ENCODE data around the gene NOSTRIN. TPM values are rescaled to one million over a fixed set of nuclear protein-coding genes. Genes with fewer than 3 reads are reported as not detected.
"Not testable (repeated sequence)": the region's sequence is repeated elsewhere in the genome, so short reads cannot be mapped to it uniquely, and the experiment has no call there.

The NOSTRIN gene
- total RNA-seq, 2 experiments from 2014 or later, result not detected

GRCh38 chr2:168775837-168776236 is 26.6 kb upstream of the NOSTRIN start:
- H3K27ac Mint-ChIP-seq, result no peak overlapping the region
- no peaks in the 10 kb centered on the region for H3K4me1 Mint-ChIP-seq
- POLR2A ChIA-PET, result no interaction called here
- no peak for DNase-seq
- ATAC-seq (ENCODE audit: low read depth), result no peak
- H3K36me3 Mint-ChIP-seq, result peaks cover 8% of the 10 kb centered on the region
- peaks cover 2% of the 10 kb centered on the region for H3K27me3 Mint-ChIP-seq
- H3K9me3 Mint-ChIP-seq, result no peaks in the 10 kb centered on the region
- H3K4me3 Mint-ChIP-seq, result no peak overlapping the region

- peaks cover 4% of the 10 kb centered on the region for H3K27me3 Mint-ChIP-seq
- peaks cover 7% of the 10 kb centered on the region for H3K36me3 Mint-ChIP-seq
- no peak for ATAC-seq (ENCODE audit: low read depth)
- H3K9me3 Mint-ChIP-seq, result no peaks in the 10 kb centered on the region
- DNase-seq, result no peak
- no peak overlapping the region for H3K27ac Mint-ChIP-seq
- POLR2A ChIA-PET, result no interaction called here
- H3K4me3 Mint-ChIP-seq, result no peak overlapping the region
- H3K4me1 Mint-ChIP-seq, result no peaks in the 10 kb centered on the region
These were observed 21.8 kb upstream of the NOSTRIN start for GRCh38 chr2:168780669-168781071.

GRCh38 chr2:168781191-168781817 is 21.1 kb upstream of the NOSTRIN start:
- no peak overlapping the region for H3K4me3 Mint-ChIP-seq
- no peak for ATAC-seq (ENCODE audit: low read depth)
- no peaks in the 10 kb centered on the region for H3K9me3 Mint-ChIP-seq
- no peak overlapping the region for H3K27ac Mint-ChIP-seq
- DNase-seq, result no peak
- no peaks in the 10 kb centered on the region for H3K4me1 Mint-ChIP-seq
- peaks cover 5% of the 10 kb centered on the region for H3K36me3 Mint-ChIP-seq
- H3K27me3 Mint-ChIP-seq, result peaks cover 4% of the 10 kb centered on the region
- POLR2A ChIA-PET, result no interaction called here

- Mint-ChIP-seq H3K9me3 (no peaks in the 10 kb centered on the region), H3K4me1 (no peaks in the 10 kb centered on the region), H3K36me3 (peaks cover 5% of the 10 kb centered on the region), H3K4me3 (no peak overlapping the region), H3K27ac (no peak overlapping the region), H3K27me3 (peaks cover 4% of the 10 kb centered on the region)
- DNase-seq (no peak), ATAC-seq (ENCODE audit: low read depth) (no peak)
- POLR2A ChIA-PET, result no interaction called here
These were observed 20.2 kb upstream of the NOSTRIN start for GRCh38 chr2:168782271-168782670.

- Mint-ChIP-seq H3K4me3 (no peak overlapping the region), H3K4me1 (no peaks in the 10 kb centered on the region), H3K36me3 (peaks cover 2% of the 10 kb centered on the region), H3K27me3 (peaks cover 2% of the 10 kb centered on the region), H3K27ac (no peak overlapping the region), H3K9me3 (no peaks in the 10 kb centered on the region)
- POLR2A ChIA-PET, result no interaction called here
- ATAC-seq (ENCODE audit: low read depth) (no peak), DNase-seq (no peak)
These were observed 17.4 kb upstream of the NOSTRIN start for GRCh38 chr2:168784993-168785392.

GRCh38 chr2:168787098-168787781 is 15.2 kb upstream of the NOSTRIN start:
- peaks cover 2% of the 10 kb centered on the region for H3K27me3 Mint-ChIP-seq
- H3K4me1 Mint-ChIP-seq, result peaks cover 2% of the 10 kb centered on the region
- H3K4me3 Mint-ChIP-seq, result no peak overlapping the region
- no peak overlapping the region for H3K27ac Mint-ChIP-seq
- DNase-seq (no peak), ATAC-seq (ENCODE audit: low read depth) (no peak)
- POLR2A ChIA-PET, result no interaction called here
- H3K9me3 Mint-ChIP-seq, result no peaks in the 10 kb centered on the region
- peaks cover 2% of the 10 kb centered on the region for H3K36me3 Mint-ChIP-seq

- Mint-ChIP-seq H3K9me3 (no peaks in the 10 kb centered on the region), H3K4me3 (no peak overlapping the region), H3K4me1 (peaks cover 2% of the 10 kb centered on the region), H3K36me3 (no peaks in the 10 kb centered on the region), H3K27ac (no peak overlapping the region), H3K27me3 (no peaks in the 10 kb centered on the region)
- DNase-seq (no peak), ATAC-seq (ENCODE audit: low read depth) (no peak)
- POLR2A ChIA-PET, result no interaction called here
These were observed 14.6 kb upstream of the NOSTRIN start for GRCh38 chr2:168787782-168788376.

GRCh38 chr2:168789776-168790175 is 12.7 kb upstream of the NOSTRIN start:
- Mint-ChIP-seq H3K36me3 (no peaks in the 10 kb centered on the region), H3K4me1 (peaks cover 2% of the 10 kb centered on the region), H3K4me3 (no peak overlapping the region), H3K27me3 (peaks cover 2% of the 10 kb centered on the region), H3K27ac (no peak overlapping the region), H3K9me3 (no peaks in the 10 kb centered on the region)
- DNase-seq (no peak), ATAC-seq (ENCODE audit: low read depth) (no peak)
- POLR2A ChIA-PET, result no interaction called here

- Mint-ChIP-seq H3K27me3 (peaks cover 2% of the 10 kb centered on the region), H3K9me3 (no peaks in the 10 kb centered on the region), H3K27ac (no peak overlapping the region), H3K4me1 (peaks cover 2% of the 10 kb centered on the region), H3K4me3 (no peak overlapping the region), H3K36me3 (no peaks in the 10 kb centered on the region)
- POLR2A ChIA-PET, result no interaction called here
- DNase-seq (no peak), ATAC-seq (ENCODE audit: low read depth) (no peak)
These were observed 12.1 kb upstream of the NOSTRIN start for GRCh38 chr2:168790226-168790902.

- ATAC-seq (ENCODE audit: low read depth); H3K27ac Mint-ChIP-seq; H3K4me3 Mint-ChIP-seq; POLR2A ChIA-PET; H3K36me3 Mint-ChIP-seq; H3K4me1 Mint-ChIP-seq; DNase-seq; H3K9me3 Mint-ChIP-seq; H3K27me3 Mint-ChIP-seq: not testable (repeated sequence)
These were observed 11.3 kb upstream of the NOSTRIN start for GRCh38 chr2:168791140-168791539.

- peaks cover 6% of the 10 kb centered on the region for H3K27me3 Mint-ChIP-seq
- no peaks in the 10 kb centered on the region for H3K9me3 Mint-ChIP-seq
- H3K4me3 Mint-ChIP-seq, result no peak overlapping the region
- H3K36me3 Mint-ChIP-seq, result no peaks in the 10 kb centered on the region
- DNase-seq, result no peak
- no peak for ATAC-seq (ENCODE audit: low read depth)
- H3K27ac Mint-ChIP-seq, result no peak overlapping the region
- POLR2A ChIA-PET, result no interaction called here
- peaks cover 2% of the 10 kb centered on the region for H3K4me1 Mint-ChIP-seq
These were observed 8.8 kb upstream of the NOSTRIN start for GRCh38 chr2:168793596-168793995.

- ATAC-seq (ENCODE audit: low read depth) (no peak), DNase-seq (no peak)
- Mint-ChIP-seq H3K27me3 (peaks cover 6% of the 10 kb centered on the region), H3K9me3 (no peaks in the 10 kb centered on the region), H3K4me3 (no peak overlapping the region), H3K4me1 (peaks cover 2% of the 10 kb centered on the region), H3K27ac (no peak overlapping the region), H3K36me3 (no peaks in the 10 kb centered on the region)
- POLR2A ChIA-PET, result no interaction called here
These were observed 7.5 kb upstream of the NOSTRIN start for GRCh38 chr2:168794968-168795367.

GRCh38 chr2:168796090-168796577 is 6.3 kb upstream of the NOSTRIN start:
- Mint-ChIP-seq H3K4me1 (peaks cover 2% of the 10 kb centered on the region), H3K36me3 (no peaks in the 10 kb centered on the region), H3K9me3 (no peaks in the 10 kb centered on the region), H3K27me3 (peaks cover 6% of the 10 kb centered on the region), H3K4me3 (no peak overlapping the region), H3K27ac (no peak overlapping the region)
- ATAC-seq (ENCODE audit: low read depth) (no peak), DNase-seq (no peak)
- POLR2A ChIA-PET, result no interaction called here

Data from activated naive CD8-positive, alpha-beta T cell treated with anti-CD3 and anti-CD28 coated beads, Interleukin-2, amount 10 ng/mL, durations not matched to agents 7 days and 5 days (primary cell).